OCI-LY3 (cell line): ENCODE measurements around the gene LMO7.

Source experiments
- EZH2phosphoT487 ChIP-seq: fragments of 200-600 bp; shearing (Covaris generic); IDR thresholded peaks from 2 replicates; pipeline ENCODE4 v1.6.1; 2018; ENCODE audit warnings: antibody characterized with exemption, mixed run types, low read depth
- TF ChIP-seq, protein P1 (sequence below): fragments of 200-600, 300-600 bp; sonication (generic); IDR thresholded peaks from 2 replicates; pipeline ENCODE4 v1.5.1; 2014; ENCODE audit warnings: antibody characterized with exemption, low read length, low read depth

DNA sequence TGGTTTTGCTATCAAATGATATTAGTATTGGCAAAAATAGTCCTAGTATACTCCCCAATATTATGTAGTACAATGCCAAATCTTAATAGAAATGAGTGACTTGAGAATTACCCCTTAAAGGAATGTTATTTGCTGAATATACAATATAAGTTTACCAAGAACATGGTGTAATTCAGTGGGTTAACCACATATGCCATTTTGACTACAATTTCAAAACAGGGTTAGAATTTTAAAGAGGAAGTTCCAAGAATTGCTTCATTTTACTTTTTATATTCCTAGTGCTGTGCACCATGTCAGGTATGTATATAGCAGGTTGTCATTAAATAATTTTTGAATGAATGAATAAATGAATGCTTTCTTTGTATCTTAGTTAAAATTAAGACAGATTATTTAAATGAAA is 66.3 kb downstream of the LMO7 start:
- TF ChIP-seq, protein P1, sequence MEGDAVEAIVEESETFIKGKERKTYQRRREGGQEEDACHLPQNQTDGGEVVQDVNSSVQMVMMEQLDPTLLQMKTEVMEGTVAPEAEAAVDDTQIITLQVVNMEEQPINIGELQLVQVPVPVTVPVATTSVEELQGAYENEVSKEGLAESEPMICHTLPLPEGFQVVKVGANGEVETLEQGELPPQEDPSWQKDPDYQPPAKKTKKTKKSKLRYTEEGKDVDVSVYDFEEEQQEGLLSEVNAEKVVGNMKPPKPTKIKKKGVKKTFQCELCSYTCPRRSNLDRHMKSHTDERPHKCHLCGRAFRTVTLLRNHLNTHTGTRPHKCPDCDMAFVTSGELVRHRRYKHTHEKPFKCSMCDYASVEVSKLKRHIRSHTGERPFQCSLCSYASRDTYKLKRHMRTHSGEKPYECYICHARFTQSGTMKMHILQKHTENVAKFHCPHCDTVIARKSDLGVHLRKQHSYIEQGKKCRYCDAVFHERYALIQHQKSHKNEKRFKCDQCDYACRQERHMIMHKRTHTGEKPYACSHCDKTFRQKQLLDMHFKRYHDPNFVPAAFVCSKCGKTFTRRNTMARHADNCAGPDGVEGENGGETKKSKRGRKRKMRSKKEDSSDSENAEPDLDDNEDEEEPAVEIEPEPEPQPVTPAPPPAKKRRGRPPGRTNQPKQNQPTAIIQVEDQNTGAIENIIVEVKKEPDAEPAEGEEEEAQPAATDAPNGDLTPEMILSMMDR, result no peak
- no peak for TF ChIP-seq EZH2phosphoT487
